ENCODE data around the gene ZBTB16. TPM values are rescaled to one million over a fixed set of nuclear protein-coding genes. Genes with fewer than 3 reads are reported as not detected.
A peak's percentile ranks its signal among the peaks of the same experiment; 100 is the strongest.

Gene ZBTB16
- total RNA-seq, 1 donor from 2014 or later = 17.7 TPM

GRCh38 chr11:114132944-114133394 lies 73.5 kb downstream of the ZBTB16 start:
- Histone ChIP-seq H3K4me1 (peaks cover 55% of the 10 kb centered on the region), H3F3A (ENCODE audit: low read depth) (no peaks in the 10 kb centered on the region), H3K27me3 (no peaks in the 10 kb centered on the region), H3K4me2 (no peak overlapping the region), H4K20me1 (ENCODE audit: low read depth) (peaks cover 56% of the 10 kb centered on the region), H3K4me3 (no peak overlapping the region), H3K79me2 (ENCODE audit: low read depth) (peaks cover 18% of the 10 kb centered on the region), H3K9me3 (ENCODE audit: low read depth) (no peaks in the 10 kb centered on the region), H3K9ac (no peak overlapping the region), H2AFZ (replicated peaks) (no peak overlapping the region), H3K27ac (no peak overlapping the region), H3K36me3 (no peaks in the 10 kb centered on the region)
- DNase-seq (ENCODE audit: low spot score) = no peak
- H3K27me3 Mint-ChIP-seq (ENCODE audit: insufficient read depth, low read depth) = peaks cover 5% of the 10 kb centered on the region
- peaks cover 32% of the 10 kb centered on the region for H3K36me3 Mint-ChIP-seq
- H3K9me3 Mint-ChIP-seq = peaks cover 2% of the 10 kb centered on the region
- no peak overlapping the region for H3K4me3 Mint-ChIP-seq
- TF ChIP-seq CTCF (IDR thresholded peaks at IDR 0.05) (no peak), EZH2phosphoT487 (IDR thresholded peaks at IDR 0.05) (no peak), EZH2 (IDR thresholded peaks at IDR 0.05) (no peak)
- no peak overlapping the region for H3K27ac Mint-ChIP-seq
- H3K4me1 Mint-ChIP-seq = peaks cover 75% of the 10 kb centered on the region

GRCh38 chr11:114133548-114134329 lies 74.2 kb downstream of the ZBTB16 start:
- peaks cover 18% of the 10 kb centered on the region for H3K79me2 ChIP-seq (ENCODE audit: low read depth)
- no peaks in the 10 kb centered on the region for H3K36me3 ChIP-seq
- Mint-ChIP-seq H3K36me3 (peaks cover 35% of the 10 kb centered on the region), H3K27me3 (ENCODE audit: insufficient read depth, low read depth) (peaks cover 5% of the 10 kb centered on the region), H3K4me1 (peaks cover 70% of the 10 kb centered on the region), H3K27ac (peak overlapping the region; percentile 7), H3K4me3 (no peak overlapping the region), H3K9me3 (peaks cover 2% of the 10 kb centered on the region)
- no peak overlapping the region for H3K9ac ChIP-seq
- H3K9me3 ChIP-seq (ENCODE audit: low read depth) = no peaks in the 10 kb centered on the region
- peaks cover 50% of the 10 kb centered on the region for H4K20me1 ChIP-seq (ENCODE audit: low read depth)
- no peak overlapping the region for H2AFZ ChIP-seq (replicated peaks)
- H3K27ac ChIP-seq = no peak overlapping the region
- no peak for DNase-seq (ENCODE audit: low spot score)
- peaks cover 55% of the 10 kb centered on the region for H3K4me1 ChIP-seq
- H3F3A ChIP-seq (ENCODE audit: low read depth) = no peaks in the 10 kb centered on the region
- no peak overlapping the region for H3K4me3 ChIP-seq
- H3K4me2 ChIP-seq = no peak overlapping the region
- H3K27me3 ChIP-seq = no peaks in the 10 kb centered on the region
- TF ChIP-seq EZH2phosphoT487 (IDR thresholded peaks at IDR 0.05) = no peak
- TF ChIP-seq CTCF (IDR thresholded peaks at IDR 0.05) = no peak
- TF ChIP-seq EZH2 (IDR thresholded peaks at IDR 0.05) = no peak

GRCh38 chr11:114134870-114135269 lies 75.4 kb downstream of the ZBTB16 start:
- no peak overlapping the region for H3K27ac Mint-ChIP-seq
- no peak overlapping the region for H3K4me3 Mint-ChIP-seq

More at GRCh38 chr11:114134870-114135269, 75.4 kb downstream of the ZBTB16 start:
- no peak overlapping the region for H3K27ac ChIP-seq
- no peaks in the 10 kb centered on the region for H3K36me3 ChIP-seq
- no peak overlapping the region for H2AFZ ChIP-seq (replicated peaks)
- no peak for TF ChIP-seq CTCF (IDR thresholded peaks at IDR 0.05)
- TF ChIP-seq EZH2 (IDR thresholded peaks at IDR 0.05) = no peak
- no peak overlapping the region for H3K4me3 ChIP-seq
- no peaks in the 10 kb centered on the region for H3F3A ChIP-seq (ENCODE audit: low read depth)
- peaks cover 67% of the 10 kb centered on the region for H3K4me1 Mint-ChIP-seq
- peaks cover 44% of the 10 kb centered on the region for H3K4me1 ChIP-seq
- peaks cover 38% of the 10 kb centered on the region for H4K20me1 ChIP-seq (ENCODE audit: low read depth)
- no peak overlapping the region for H3K4me2 ChIP-seq
- H3K9ac ChIP-seq = no peak overlapping the region
- H3K36me3 Mint-ChIP-seq = peaks cover 43% of the 10 kb centered on the region
- H3K79me2 ChIP-seq (ENCODE audit: low read depth) = peaks cover 18% of the 10 kb centered on the region
- DNase-seq (ENCODE audit: low spot score) = no peak
- no peaks in the 10 kb centered on the region for H3K27me3 ChIP-seq
- peaks cover 7% of the 10 kb centered on the region for H3K9me3 Mint-ChIP-seq
- no peaks in the 10 kb centered on the region for H3K9me3 ChIP-seq (ENCODE audit: low read depth)
- peaks cover 2% of the 10 kb centered on the region for H3K27me3 Mint-ChIP-seq (ENCODE audit: insufficient read depth, low read depth)

Measured in neural progenitor cell (in vitro differentiated cells).